DOHH2 (cell line): ENCODE data around the gene LRRIQ3.

Experiments used
- EZH2phosphoT487 ChIP-seq: fragments of 200-600 bp; sonication (generic); IDR thresholded peaks from 2 replicates; pipeline ENCODE4 v1.6.1; 2017; ENCODE audit warnings: borderline replicate concordance, mild to moderate bottlenecking, antibody characterized with exemption, low read length, moderate library complexity, mixed read lengths
- TF ChIP-seq, protein P1 (sequence below): fragments of 200-600 bp; sonication (generic); IDR thresholded peaks from one replicate; pipeline ENCODE4 v1.5.1; 2014; ENCODE audit warnings: antibody characterized with exemption, mild to moderate bottlenecking, low read depth, low read length; ENCODE audit not compliant: poor library complexity, severe bottlenecking

DNA sequence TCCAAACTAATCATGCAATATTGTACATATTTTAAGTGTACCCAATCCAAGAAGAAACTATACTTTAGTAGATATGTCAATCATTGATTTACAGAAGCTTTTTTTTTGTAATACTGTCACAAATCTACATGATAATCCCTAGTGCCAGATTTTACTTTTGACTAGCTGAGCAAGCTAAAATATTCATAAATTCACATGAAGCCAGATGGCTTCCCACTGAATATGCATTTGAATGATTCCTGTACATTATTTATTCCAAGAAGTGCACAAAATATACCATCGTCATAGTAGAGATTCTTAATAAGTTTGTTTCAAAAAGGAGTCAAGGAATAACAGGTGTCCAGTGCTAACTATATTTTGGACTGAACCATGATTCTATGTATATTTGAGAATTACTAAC, 17.3 kb upstream of the LRRIQ3 start:
- TF ChIP-seq, protein P1, sequence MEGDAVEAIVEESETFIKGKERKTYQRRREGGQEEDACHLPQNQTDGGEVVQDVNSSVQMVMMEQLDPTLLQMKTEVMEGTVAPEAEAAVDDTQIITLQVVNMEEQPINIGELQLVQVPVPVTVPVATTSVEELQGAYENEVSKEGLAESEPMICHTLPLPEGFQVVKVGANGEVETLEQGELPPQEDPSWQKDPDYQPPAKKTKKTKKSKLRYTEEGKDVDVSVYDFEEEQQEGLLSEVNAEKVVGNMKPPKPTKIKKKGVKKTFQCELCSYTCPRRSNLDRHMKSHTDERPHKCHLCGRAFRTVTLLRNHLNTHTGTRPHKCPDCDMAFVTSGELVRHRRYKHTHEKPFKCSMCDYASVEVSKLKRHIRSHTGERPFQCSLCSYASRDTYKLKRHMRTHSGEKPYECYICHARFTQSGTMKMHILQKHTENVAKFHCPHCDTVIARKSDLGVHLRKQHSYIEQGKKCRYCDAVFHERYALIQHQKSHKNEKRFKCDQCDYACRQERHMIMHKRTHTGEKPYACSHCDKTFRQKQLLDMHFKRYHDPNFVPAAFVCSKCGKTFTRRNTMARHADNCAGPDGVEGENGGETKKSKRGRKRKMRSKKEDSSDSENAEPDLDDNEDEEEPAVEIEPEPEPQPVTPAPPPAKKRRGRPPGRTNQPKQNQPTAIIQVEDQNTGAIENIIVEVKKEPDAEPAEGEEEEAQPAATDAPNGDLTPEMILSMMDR, result no peak
- TF ChIP-seq EZH2phosphoT487, result no peak
